Skeletal muscle tissue (tissue), 4 donors: ENCODE data around the gene ADSS2. TPM values are rescaled to one million over a fixed set of nuclear protein-coding genes. Genes with fewer than 3 reads are reported as not detected.
"Not testable (repeated sequence)": the region's sequence is repeated elsewhere in the genome, so short reads cannot be mapped to it uniquely, and the experiment has no call there.

Source experiments
- H3K27ac ChIP-seq: one replicate; pipeline ENCODE4 v1.7.0; 2013; ENCODE audit warnings: mild to moderate bottlenecking, low read depth, low read length, inconsistent platforms
- H3K27me3 ChIP-seq, 3 donors: one replicate each; pipeline ENCODE4 v1.7.0; 2013; ENCODE audit warnings: low read length in 3 of 3; ENCODE audit not compliant: control insufficient read depth in 3 of 3, insufficient read depth in 3 of 3
- H3K36me3 ChIP-seq, 3 donors: one replicate each; pipeline ENCODE4 v1.7.0; 2013; ENCODE audit warnings: low read length in 3 of 3; ENCODE audit not compliant: control insufficient read depth in 3 of 3, insufficient read depth in 3 of 3
- H3K4me1 ChIP-seq, 3 donors: one replicate each; pipeline ENCODE4 v1.7.0; 2013; ENCODE audit warnings: low read length in 3 of 3, mild to moderate bottlenecking in 3 of 3; ENCODE audit not compliant: control insufficient read depth in 3 of 3, insufficient read depth in 3 of 3
- H3K4me3 ChIP-seq, 3 donors: one replicate each; pipeline ENCODE4 v1.7.0; 2013; ENCODE audit warnings: low read length in 3 of 3
- H3K9ac ChIP-seq, 3 donors: one replicate each; pipeline ENCODE4 v1.7.0; 2013; ENCODE audit warnings: low read length in 3 of 3, mild to moderate bottlenecking in 3 of 3, moderate library complexity in 2 of 3, low read depth in 1 of 3
- H3K9me3 ChIP-seq, 3 donors: one replicate each; pipeline ENCODE4 v1.7.0; 2013; ENCODE audit warnings: low read length in 3 of 3; ENCODE audit not compliant: control insufficient read depth in 3 of 3
- total RNA-seq: library from RNA; depleted of rRNA; stranded (reverse); fragments of >200 nt; gene quantifications from one replicate; pipeline ENCODE4 v1.2.3, GENCODE V29; 2014
- donor health status: Osteomylitis.

Gene ADSS2
- total RNA-seq, 1 donor from 2014 or later, result 14.6 TPM

GRCh38 chr1:244370060-244370637 is 81.6 kb downstream of the ADSS2 start:
- Histone ChIP-seq H3K4me3 (no peak overlapping the region), H3K27ac (no peak overlapping the region), H3K9ac (no peak overlapping the region), H3K36me3 (no peaks in the 10 kb centered on the region), H3K27me3 (no peaks in the 10 kb centered on the region), H3K4me1 (no peaks in the 10 kb centered on the region), H3K9me3 (no peaks in the 10 kb centered on the region)

- no peak overlapping the region for H3K9ac ChIP-seq
- H3K4me3 ChIP-seq, result no peak overlapping the region
- no peak overlapping the region for H3K27ac ChIP-seq
- no peaks in the 10 kb centered on the region for H3K4me1 ChIP-seq
- no peaks in the 10 kb centered on the region for H3K9me3 ChIP-seq
- no peaks in the 10 kb centered on the region for H3K27me3 ChIP-seq
- no peaks in the 10 kb centered on the region for H3K36me3 ChIP-seq
These were observed 82.3 kb downstream of the ADSS2 start for GRCh38 chr1:244369256-244370057.

GRCh38 chr1:244368279-244368678 is 83.4 kb downstream of the ADSS2 start:
- Histone ChIP-seq H3K27me3 (no peaks in the 10 kb centered on the region), H3K27ac (no peak overlapping the region), H3K4me1 (no peaks in the 10 kb centered on the region), H3K9ac (no peak overlapping the region), H3K36me3 (no peaks in the 10 kb centered on the region), H3K4me3 (no peak overlapping the region), H3K9me3 (no peaks in the 10 kb centered on the region)

GRCh38 chr1:244367399-244368114 is 84.2 kb downstream of the ADSS2 start:
- no peaks in the 10 kb centered on the region for H3K9me3 ChIP-seq
- no peaks in the 10 kb centered on the region for H3K27me3 ChIP-seq
- no peak overlapping the region for H3K9ac ChIP-seq
- H3K4me1 ChIP-seq, result no peaks in the 10 kb centered on the region
- no peak overlapping the region for H3K4me3 ChIP-seq
- no peaks in the 10 kb centered on the region for H3K36me3 ChIP-seq
- no peak overlapping the region for H3K27ac ChIP-seq

- no peaks in the 10 kb centered on the region for H3K4me1 ChIP-seq
- no peak overlapping the region for H3K9ac ChIP-seq
- no peak overlapping the region for H3K4me3 ChIP-seq
- no peaks in the 10 kb centered on the region for H3K36me3 ChIP-seq
- no peaks in the 10 kb centered on the region for H3K27me3 ChIP-seq
- no peaks in the 10 kb centered on the region for H3K9me3 ChIP-seq
- H3K27ac ChIP-seq, result no peak overlapping the region
These were observed 85.9 kb downstream of the ADSS2 start for GRCh38 chr1:244365809-244366208.

- not testable (repeated sequence) for H3K27me3 ChIP-seq, H3K9me3 ChIP-seq, H3K36me3 ChIP-seq, H3K27ac ChIP-seq, H3K4me1 ChIP-seq, H3K4me3 ChIP-seq, H3K9ac ChIP-seq
These were observed 86.4 kb downstream of the ADSS2 start for GRCh38 chr1:244365262-244365661.

GRCh38 chr1:244362476-244362875 is 89.2 kb downstream of the ADSS2 start:
- Histone ChIP-seq H3K9me3 (no peaks in the 10 kb centered on the region), H3K27ac (no peak overlapping the region), H3K4me1 (no peaks in the 10 kb centered on the region), H3K36me3 (no peaks in the 10 kb centered on the region), H3K9ac (no peak overlapping the region), H3K27me3 (no peaks in the 10 kb centered on the region), H3K4me3 (no peak overlapping the region)

GRCh38 chr1:244361764-244362473 is 89.8 kb downstream of the ADSS2 start:
- Histone ChIP-seq H3K27ac (no peak overlapping the region), H3K9me3 (no peaks in the 10 kb centered on the region), H3K4me3 (peak overlapping the region in 1 of 3 donors; percentile 9), H3K36me3 (no peaks in the 10 kb centered on the region), H3K27me3 (no peaks in the 10 kb centered on the region), H3K4me1 (no peaks in the 10 kb centered on the region), H3K9ac (no peak overlapping the region)
